Measurements from ENCODE around the gene RNU6-8. TPM values are rescaled to one million over a fixed set of nuclear protein-coding genes. Genes with fewer than 3 reads are reported as not detected.

The RNU6-8 gene
- total RNA-seq, 5 donors from 2014 or later (not counting 1 experiment from before 2014, with no cell fraction given) = not detected

- Mint-ChIP-seq H3K9me3 (no peaks in the 10 kb centered on the region), H3K27ac (no peak overlapping the region), H3K4me3 (no peak overlapping the region), H3K4me1 (peaks cover 0 to 2% (median 0%) of the 10 kb centered on the region in 3 donors), H3K27me3 (peaks cover 6 to 17% of the 10 kb centered on the region in 2 donors), H3K36me3 (no peaks in the 10 kb centered on the region)
- no peak for DNase-seq
- Histone ChIP-seq H3K27me3 (replicated peaks in 1 of 2; ENCODE audit: control insufficient read depth in 2 of 2, extremely low read depth in 1 of 2, insufficient read depth in 2 of 2, low read length in 1 of 2) (peaks cover 0 to 4% of the 10 kb centered on the region in 2 experiments), H3K4me3 (ENCODE audit: control insufficient read depth in 1 of 2, extremely low read depth in 1 of 2, low read length in 1 of 2) (no peak overlapping the region), H3K4me1 (ENCODE audit: control insufficient read depth in 1 of 2, extremely low read depth in 1 of 2, insufficient read depth in 2 of 2, low read length in 2 of 2) (no peaks in the 10 kb centered on the region), H3K27ac (ENCODE audit: low read length) (no peak overlapping the region), H3K36me3 (ENCODE audit: control insufficient read depth in 2 of 2, extremely low read depth in 1 of 2, insufficient read depth in 1 of 2, low read length in 1 of 2) (no peaks in the 10 kb centered on the region), H3K9me3 (no peaks in the 10 kb centered on the region)
- no CpG with 5 or more reads among the region's 2 CpGs for WGBS (ENCODE audit: insufficient coverage)
- CTCF ChIA-PET = interaction anchor here in 1 of 2 donors (0.6 kb wide), 1 partner anchor 116 kb away, joined by 3 read pairs; the partner anchor contains the start of gene ARHGAP5
- POLR2A ChIA-PET = interaction anchor here in 1 of 2 donors (0.6 kb wide), 1 partner anchor 183 kb away, joined by 3 read pairs; no protein-coding TSS in a partner anchor
- no peak for ATAC-seq (replicated peaks in 1 of 4)
These were observed 10.2 kb downstream of the RNU6-8 start for GRCh38 chr14:32192712-32193373.

- peaks cover 4 to 17% of the 10 kb centered on the region in 2 donors for H3K27me3 Mint-ChIP-seq
- Histone ChIP-seq H3K9me3 (no peaks in the 10 kb centered on the region), H3K4me3 (ENCODE audit: control insufficient read depth in 1 of 2, extremely low read depth in 1 of 2, low read length in 1 of 2) (no peak overlapping the region), H3K4me1 (ENCODE audit: control insufficient read depth in 1 of 2, extremely low read depth in 1 of 2, insufficient read depth in 2 of 2, low read length in 2 of 2) (no peaks in the 10 kb centered on the region), H3K27ac (ENCODE audit: low read length) (no peak overlapping the region), H3K27me3 (replicated peaks in 1 of 2; ENCODE audit: control insufficient read depth in 2 of 2, extremely low read depth in 1 of 2, insufficient read depth in 2 of 2, low read length in 1 of 2) (peaks cover 0 to 4% of the 10 kb centered on the region in 2 experiments), H3K36me3 (ENCODE audit: control insufficient read depth in 2 of 2, extremely low read depth in 1 of 2, insufficient read depth in 1 of 2, low read length in 1 of 2) (no peaks in the 10 kb centered on the region)
- peaks cover 3 to 6% (median 6%) of the 10 kb centered on the region in 3 donors for H3K4me1 Mint-ChIP-seq
- ChIA-PET POLR2A (no interaction called here), CTCF (no interaction called here)
- H3K9me3 Mint-ChIP-seq = no peaks in the 10 kb centered on the region
- H3K4me3 Mint-ChIP-seq = no peak overlapping the region
- no peak overlapping the region for H3K27ac Mint-ChIP-seq
- H3K36me3 Mint-ChIP-seq = no peaks in the 10 kb centered on the region
- 80% methylated on average over 1 of the region's 3 CpGs for WGBS (ENCODE audit: insufficient coverage)
- no peak for DNase-seq
- ATAC-seq (replicated peaks in 1 of 4) = no peak
These were observed 12.4 kb downstream of the RNU6-8 start for GRCh38 chr14:32190673-32191072.

- Histone ChIP-seq H3K4me3 (ENCODE audit: control insufficient read depth in 1 of 2, extremely low read depth in 1 of 2, low read length in 1 of 2) (no peak overlapping the region), H3K27ac (ENCODE audit: low read length) (no peak overlapping the region), H3K36me3 (ENCODE audit: control insufficient read depth in 2 of 2, extremely low read depth in 1 of 2, insufficient read depth in 1 of 2, low read length in 1 of 2) (no peaks in the 10 kb centered on the region), H3K4me1 (ENCODE audit: control insufficient read depth in 1 of 2, extremely low read depth in 1 of 2, insufficient read depth in 2 of 2, low read length in 2 of 2) (no peaks in the 10 kb centered on the region), H3K27me3 (replicated peaks in 1 of 2; ENCODE audit: control insufficient read depth in 2 of 2, extremely low read depth in 1 of 2, insufficient read depth in 2 of 2, low read length in 1 of 2) (peaks cover 0 to 4% of the 10 kb centered on the region in 2 experiments), H3K9me3 (no peaks in the 10 kb centered on the region)
- Mint-ChIP-seq H3K4me1 (peaks cover 3 to 6% (median 6%) of the 10 kb centered on the region in 3 donors), H3K4me3 (no peak overlapping the region), H3K27me3 (peaks cover 4 to 16% of the 10 kb centered on the region in 2 donors), H3K27ac (no peak overlapping the region), H3K36me3 (no peaks in the 10 kb centered on the region), H3K9me3 (peaks cover 0 to 6% (median 3%) of the 10 kb centered on the region in 3 donors)
- DNase-seq (no peak), ATAC-seq (replicated peaks in 1 of 4) (no peak)
- ChIA-PET CTCF (no interaction called here), POLR2A (no interaction called here)
- WGBS (ENCODE audit: insufficient coverage) = no CpG with 5 or more reads among the region's 1 CpG
These were observed 13.3 kb downstream of the RNU6-8 start for GRCh38 chr14:32189811-32190210.

- Mint-ChIP-seq H3K4me3 (no peak overlapping the region), H3K9me3 (peaks cover 0 to 10% (median 3%) of the 10 kb centered on the region in 3 donors), H3K27me3 (peaks cover 4% of the 10 kb centered on the region in 2 donors), H3K4me1 (peaks cover 3 to 6% (median 6%) of the 10 kb centered on the region in 3 donors), H3K27ac (no peak overlapping the region), H3K36me3 (peaks cover 5% of the 10 kb centered on the region)
- no peaks in the 10 kb centered on the region for H3K27me3 ChIP-seq (replicated peaks in 1 of 2; ENCODE audit: control insufficient read depth in 2 of 2, extremely low read depth in 1 of 2, insufficient read depth in 2 of 2, low read length in 1 of 2)
- H3K9me3 ChIP-seq = no peaks in the 10 kb centered on the region
- no peak overlapping the region for H3K27ac ChIP-seq (ENCODE audit: low read length)
- DNase-seq (no peak), ATAC-seq (replicated peaks in 1 of 4) (no peak)
- H3K36me3 ChIP-seq (ENCODE audit: control insufficient read depth in 2 of 2, extremely low read depth in 1 of 2, insufficient read depth in 1 of 2, low read length in 1 of 2) = no peaks in the 10 kb centered on the region
- H3K4me1 ChIP-seq (ENCODE audit: control insufficient read depth in 1 of 2, extremely low read depth in 1 of 2, insufficient read depth in 2 of 2, low read length in 2 of 2) = no peaks in the 10 kb centered on the region
- H3K4me3 ChIP-seq (ENCODE audit: control insufficient read depth in 1 of 2, extremely low read depth in 1 of 2, low read length in 1 of 2) = no peak overlapping the region
- ChIA-PET POLR2A (no interaction called here), CTCF (interaction anchor here in 1 of 2 donors (0.5 kb wide), 1 partner anchor 33 kb away, joined by 3 read pairs; no protein-coding TSS in a partner anchor)
These were observed 16.8 kb downstream of the RNU6-8 start for GRCh38 chr14:32186248-32186647.

- H3K9me3 ChIP-seq = no peaks in the 10 kb centered on the region
- WGBS (ENCODE audit: insufficient coverage) = no CpG with 5 or more reads among the region's 1 CpG
- Mint-ChIP-seq H3K4me3 (no peak overlapping the region), H3K9me3 (peaks cover 0 to 18% (median 3%) of the 10 kb centered on the region in 3 donors), H3K36me3 (peaks cover 5% of the 10 kb centered on the region), H3K27me3 (peaks cover 4% of the 10 kb centered on the region in 2 donors), H3K4me1 (peaks cover 3 to 6% (median 6%) of the 10 kb centered on the region in 3 donors), H3K27ac (no peak overlapping the region)
- no peak overlapping the region for H3K4me3 ChIP-seq (ENCODE audit: control insufficient read depth in 1 of 2, extremely low read depth in 1 of 2, low read length in 1 of 2)
- H3K27ac ChIP-seq (ENCODE audit: low read length) = no peak overlapping the region
- H3K36me3 ChIP-seq (ENCODE audit: control insufficient read depth in 2 of 2, extremely low read depth in 1 of 2, insufficient read depth in 1 of 2, low read length in 1 of 2) = no peaks in the 10 kb centered on the region
- POLR2A ChIA-PET = no interaction called here
- no peaks in the 10 kb centered on the region for H3K4me1 ChIP-seq (ENCODE audit: control insufficient read depth in 1 of 2, extremely low read depth in 1 of 2, insufficient read depth in 2 of 2, low read length in 2 of 2)
- no peaks in the 10 kb centered on the region for H3K27me3 ChIP-seq (replicated peaks in 1 of 2; ENCODE audit: control insufficient read depth in 2 of 2, extremely low read depth in 1 of 2, insufficient read depth in 2 of 2, low read length in 1 of 2)
- no peak for ATAC-seq (replicated peaks in 1 of 4)
- DNase-seq = no peak
- CTCF ChIA-PET = no interaction called here
These were observed 18.0 kb downstream of the RNU6-8 start for GRCh38 chr14:32185097-32185496.

- Mint-ChIP-seq H3K36me3 (peaks cover 5% of the 10 kb centered on the region), H3K27ac (no peak overlapping the region), H3K4me1 (peaks cover 3 to 6% (median 4%) of the 10 kb centered on the region in 3 donors), H3K27me3 (peaks cover 9 to 10% of the 10 kb centered on the region in 2 donors), H3K4me3 (no peak overlapping the region), H3K9me3 (peaks cover 0 to 28% (median 3%) of the 10 kb centered on the region in 3 donors)
- POLR2A ChIA-PET = interaction anchor here (0.6 kb wide), 2 partner anchors 790 to 1187 kb away, joined by 3 to 7 read pairs; no protein-coding TSS in a partner anchor
- H3K27ac ChIP-seq (ENCODE audit: low read length) = no peak overlapping the region
- H3K4me1 ChIP-seq (ENCODE audit: control insufficient read depth in 1 of 2, extremely low read depth in 1 of 2, insufficient read depth in 2 of 2, low read length in 2 of 2) = no peaks in the 10 kb centered on the region
- H3K9me3 ChIP-seq = no peaks in the 10 kb centered on the region
- WGBS (ENCODE audit: insufficient coverage) = 100% methylated on average over 1 of the region's 2 CpGs
- no peaks in the 10 kb centered on the region for H3K36me3 ChIP-seq (ENCODE audit: control insufficient read depth in 2 of 2, extremely low read depth in 1 of 2, insufficient read depth in 1 of 2, low read length in 1 of 2)
- ATAC-seq (replicated peaks in 1 of 4) (no peak), DNase-seq (no peak)
- no peak overlapping the region for H3K4me3 ChIP-seq (ENCODE audit: control insufficient read depth in 1 of 2, extremely low read depth in 1 of 2, low read length in 1 of 2)
- CTCF ChIA-PET = interaction anchor here in 1 of 2 donors (1.0 kb wide), 1 partner anchor 14 kb away, joined by 3 read pairs; no protein-coding TSS in a partner anchor
- H3K27me3 ChIP-seq (replicated peaks in 1 of 2; ENCODE audit: control insufficient read depth in 2 of 2, extremely low read depth in 1 of 2, insufficient read depth in 2 of 2, low read length in 1 of 2) = no peaks in the 10 kb centered on the region
These were observed 19.7 kb downstream of the RNU6-8 start for GRCh38 chr14:32183151-32184058.
